Skeletal muscle tissue (tissue), 4 donors: ENCODE results near the gene MYO1C. TPM values are rescaled to one million over a fixed set of nuclear protein-coding genes. Genes with fewer than 3 reads are reported as not detected.
A peak's percentile ranks its signal among the peaks of the same experiment; 100 is the strongest.

ENCODE experiments used
- H3K27ac ChIP-seq: one replicate; pipeline ENCODE4 v1.7.0; 2013; ENCODE audit warnings: mild to moderate bottlenecking, low read depth, low read length, inconsistent platforms
- H3K27me3 ChIP-seq, 3 donors: one replicate each; pipeline ENCODE4 v1.7.0; 2013; ENCODE audit warnings: low read length in 3 of 3; ENCODE audit not compliant: control insufficient read depth in 3 of 3, insufficient read depth in 3 of 3
- H3K36me3 ChIP-seq, 3 donors: one replicate each; pipeline ENCODE4 v1.7.0; 2013; ENCODE audit warnings: low read length in 3 of 3; ENCODE audit not compliant: control insufficient read depth in 3 of 3, insufficient read depth in 3 of 3
- H3K4me1 ChIP-seq, 3 donors: one replicate each; pipeline ENCODE4 v1.7.0; 2013; ENCODE audit warnings: low read length in 3 of 3, mild to moderate bottlenecking in 3 of 3; ENCODE audit not compliant: control insufficient read depth in 3 of 3, insufficient read depth in 3 of 3
- H3K4me3 ChIP-seq, 3 donors: one replicate each; pipeline ENCODE4 v1.7.0; 2013; ENCODE audit warnings: low read length in 3 of 3
- H3K9ac ChIP-seq, 3 donors: one replicate each; pipeline ENCODE4 v1.7.0; 2013; ENCODE audit warnings: low read length in 3 of 3, mild to moderate bottlenecking in 3 of 3, moderate library complexity in 2 of 3, low read depth in 1 of 3
- H3K9me3 ChIP-seq, 3 donors: one replicate each; pipeline ENCODE4 v1.7.0; 2013; ENCODE audit warnings: low read length in 3 of 3; ENCODE audit not compliant: control insufficient read depth in 3 of 3
- total RNA-seq: library from RNA; depleted of rRNA; stranded (reverse); fragments of >200 nt; gene quantifications from one replicate; pipeline ENCODE4 v1.2.3, GENCODE V29; 2014
- donor health status: Osteomylitis.

Gene MYO1C
- total RNA-seq, 1 donor from 2014 or later: 69.4 TPM

DNA sequence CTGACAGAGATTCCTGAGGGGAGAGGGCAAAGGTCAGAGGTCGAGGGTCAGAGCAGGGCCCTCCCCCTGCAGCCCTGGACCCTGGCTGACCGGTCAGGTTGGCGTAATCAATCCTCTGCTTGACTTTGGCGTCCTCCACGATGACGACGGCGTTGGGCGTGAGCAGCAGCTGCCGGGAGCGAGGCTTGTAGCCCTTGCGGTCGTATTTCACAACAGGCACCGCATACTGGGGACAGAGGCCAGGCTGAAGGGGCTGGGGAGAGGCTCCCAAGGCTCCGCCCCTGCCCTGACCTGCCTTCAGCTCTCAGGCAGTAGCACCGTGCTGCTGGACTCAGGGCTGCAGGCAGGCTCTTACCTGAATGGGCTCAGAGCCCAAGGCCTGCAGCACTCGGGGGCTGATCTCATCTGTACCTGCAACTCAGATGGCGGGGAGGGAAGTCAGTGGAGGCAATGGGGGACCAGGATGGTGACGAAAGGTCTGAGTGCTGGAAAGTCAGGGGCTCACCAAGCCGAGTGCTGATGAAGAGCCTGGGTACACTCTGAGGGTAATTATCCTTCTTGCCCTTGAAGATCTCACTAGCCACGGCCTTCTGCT is 24.5 kb downstream of the MYO1C start:
- Histone ChIP-seq H3K9me3 (no peaks in the 10 kb centered on the region), H3K4me3 (peak overlapping the region in 1 of 3 donors; percentile 13), H3K4me1 (peaks cover 9 to 14% (median 12%) of the 10 kb centered on the region in 3 donors), H3K27ac (peak overlapping the region; percentile 57), H3K36me3 (peaks cover 31 to 42% (median 37%) of the 10 kb centered on the region in 3 donors), H3K27me3 (no peaks in the 10 kb centered on the region), H3K9ac (peak overlapping the region in 2 of 3 donors; percentile 47 to 75)

DNA sequence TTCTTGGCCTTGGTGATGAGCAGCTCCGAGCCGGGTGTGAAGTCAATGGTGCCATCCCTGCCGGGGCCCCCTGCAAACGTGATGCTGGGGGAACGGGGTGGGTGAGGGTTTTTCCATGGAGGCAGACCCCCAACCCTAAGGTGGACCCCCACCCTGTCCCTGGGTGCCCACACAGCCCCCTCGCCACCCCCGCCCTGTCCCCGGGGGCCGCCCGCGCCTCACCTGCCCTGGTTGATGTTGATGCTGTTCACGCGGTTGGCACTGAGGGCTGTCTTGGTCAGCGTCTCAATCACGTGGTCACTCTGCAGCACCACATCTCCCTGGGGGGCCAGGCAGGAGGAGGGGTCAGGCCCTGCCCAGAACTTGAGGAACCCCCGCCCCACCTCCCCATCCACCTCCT is 25.2 kb downstream of the MYO1C start:
- H3K36me3 ChIP-seq: peaks cover 27 to 41% (median 37%) of the 10 kb centered on the region in 3 donors
- no peak overlapping the region for H3K9ac ChIP-seq

DNA sequence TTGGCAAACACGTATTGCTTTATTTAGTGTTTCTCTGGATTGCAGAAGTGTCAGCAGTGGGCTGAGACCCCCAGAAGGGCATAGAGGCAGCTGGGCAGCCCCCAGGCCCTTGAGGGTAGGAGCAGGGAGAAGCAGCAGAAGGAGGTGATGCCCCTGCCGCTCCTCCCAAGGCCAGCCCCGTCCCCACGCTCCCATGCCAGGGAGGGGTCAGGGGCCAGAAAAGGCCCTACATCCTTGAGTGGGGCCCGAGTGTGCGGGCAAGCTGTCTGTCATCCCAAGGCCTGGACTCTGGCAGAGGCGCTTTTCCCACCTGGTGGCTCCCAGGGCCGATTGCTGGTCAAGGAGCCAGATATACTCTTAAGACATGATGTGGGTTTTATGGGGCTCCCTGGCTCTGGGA is 28.3 kb downstream of the MYO1C start:
- no peaks in the 10 kb centered on the region for H3K27me3 ChIP-seq
- peaks cover 18 to 20% (median 18%) of the 10 kb centered on the region in 3 donors for H3K36me3 ChIP-seq
- no peaks in the 10 kb centered on the region for H3K9me3 ChIP-seq
- no peak overlapping the region for H3K27ac ChIP-seq
- H3K9ac ChIP-seq: no peak overlapping the region
- peaks cover 22 to 41% (median 34%) of the 10 kb centered on the region in 3 donors for H3K4me1 ChIP-seq
- no peak overlapping the region for H3K4me3 ChIP-seq

More for the DNA sequence above, 25.2 kb downstream of the MYO1C start:
- Histone ChIP-seq H3K4me3 (no peak overlapping the region), H3K27me3 (no peaks in the 10 kb centered on the region), H3K27ac (no peak overlapping the region), H3K4me1 (peaks cover 11 to 21% (median 15%) of the 10 kb centered on the region in 3 donors), H3K9me3 (no peaks in the 10 kb centered on the region)

DNA sequence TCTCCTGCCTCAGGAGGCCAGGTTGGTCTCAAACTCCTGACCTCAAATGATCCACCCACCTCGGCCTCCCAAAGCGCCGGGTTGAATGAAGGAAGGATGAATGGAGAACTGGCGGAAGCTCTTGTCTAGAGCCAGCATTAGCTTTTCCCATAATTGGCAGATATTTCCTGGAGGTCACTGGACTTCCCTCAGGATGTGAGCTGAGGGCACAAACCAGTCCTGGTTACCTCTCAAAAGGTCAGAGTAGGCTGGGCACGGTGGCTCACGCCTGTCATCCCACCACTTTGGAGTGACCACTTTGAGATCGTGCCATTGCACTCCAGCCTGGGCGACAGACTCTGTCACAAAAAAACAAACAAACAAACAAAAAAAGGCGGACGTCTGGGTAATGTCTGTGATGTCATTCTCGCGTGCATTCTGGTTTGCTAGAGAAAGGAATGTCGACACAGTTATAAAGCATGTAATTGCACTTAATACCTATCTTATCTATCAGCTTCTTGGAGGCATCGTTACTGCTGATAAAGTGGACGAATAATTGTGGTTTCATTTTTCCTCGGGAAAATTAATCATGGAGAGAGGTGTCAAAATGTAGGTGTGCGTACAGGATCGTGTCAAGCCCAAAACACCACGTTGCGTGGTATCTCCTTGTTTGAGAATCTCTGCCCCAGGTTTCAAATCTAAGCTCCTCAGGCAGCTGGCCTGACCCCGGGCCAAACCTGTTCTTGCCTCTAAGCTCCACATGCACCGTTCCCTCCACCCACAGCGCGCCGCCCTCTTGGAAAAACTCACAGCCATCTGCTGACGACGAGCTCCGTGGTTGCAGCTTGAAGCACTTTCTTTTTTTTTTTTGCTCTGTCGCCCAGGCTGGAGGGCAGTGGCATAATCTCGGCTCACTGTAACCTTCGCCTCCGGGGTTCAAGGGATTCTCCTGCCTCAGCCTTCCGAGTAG is 30.0 kb downstream of the MYO1C start:
- Histone ChIP-seq H3K9ac (peak overlapping the region in 1 of 3 donors; percentile 14), H3K4me1 (peaks cover 13 to 27% (median 26%) of the 10 kb centered on the region in 3 donors), H3K4me3 (no peak overlapping the region), H3K27me3 (no peaks in the 10 kb centered on the region), H3K27ac (peak overlapping the region; percentile 30), H3K9me3 (no peaks in the 10 kb centered on the region), H3K36me3 (peaks cover 3 to 10% (median 9%) of the 10 kb centered on the region in 3 donors)

DNA sequence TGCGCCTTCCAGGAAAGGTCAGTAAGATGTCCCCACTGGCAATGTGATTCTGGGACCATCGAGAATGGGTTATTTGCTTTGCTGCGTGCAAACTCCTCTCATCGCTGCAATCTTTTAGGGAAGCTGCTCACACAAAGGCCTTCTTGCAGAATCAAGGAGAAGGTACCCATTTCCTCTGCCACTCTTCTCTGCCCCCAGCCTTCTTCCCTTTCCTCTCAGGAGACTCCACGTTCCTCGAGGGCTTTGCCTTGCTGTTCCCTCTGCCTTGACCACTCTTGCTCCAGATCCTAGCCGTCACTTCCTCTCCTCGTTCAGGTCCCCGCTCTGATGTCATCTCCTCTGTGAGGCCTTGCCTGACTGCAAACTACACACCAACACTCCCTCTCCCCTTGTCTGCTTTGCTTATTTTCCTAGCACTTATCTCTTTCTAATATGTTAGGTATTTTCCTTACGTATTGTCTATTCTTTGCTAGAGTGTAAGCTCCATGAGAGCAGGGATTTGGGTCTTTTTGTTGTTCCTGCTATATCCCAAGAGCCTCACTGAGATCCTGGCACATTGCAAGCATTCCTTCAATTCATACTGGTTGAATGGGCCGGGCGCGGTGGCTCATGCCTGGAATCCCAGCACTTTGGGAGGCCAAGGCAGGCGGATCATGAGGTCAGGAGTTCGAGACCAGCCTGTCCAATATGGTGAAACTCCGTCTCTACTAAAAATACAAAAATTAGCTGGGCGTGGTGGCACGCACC is 31.1 kb downstream of the MYO1C start:
- H3K9me3 ChIP-seq: no peaks in the 10 kb centered on the region
- no peaks in the 10 kb centered on the region for H3K27me3 ChIP-seq
- H3K27ac ChIP-seq: no peak overlapping the region
- H3K9ac ChIP-seq: no peak overlapping the region
- no peak overlapping the region for H3K4me3 ChIP-seq
- peaks cover 0 to 6% (median 5%) of the 10 kb centered on the region in 3 donors for H3K36me3 ChIP-seq
- peaks cover 17 to 34% (median 31%) of the 10 kb centered on the region in 3 donors for H3K4me1 ChIP-seq

DNA sequence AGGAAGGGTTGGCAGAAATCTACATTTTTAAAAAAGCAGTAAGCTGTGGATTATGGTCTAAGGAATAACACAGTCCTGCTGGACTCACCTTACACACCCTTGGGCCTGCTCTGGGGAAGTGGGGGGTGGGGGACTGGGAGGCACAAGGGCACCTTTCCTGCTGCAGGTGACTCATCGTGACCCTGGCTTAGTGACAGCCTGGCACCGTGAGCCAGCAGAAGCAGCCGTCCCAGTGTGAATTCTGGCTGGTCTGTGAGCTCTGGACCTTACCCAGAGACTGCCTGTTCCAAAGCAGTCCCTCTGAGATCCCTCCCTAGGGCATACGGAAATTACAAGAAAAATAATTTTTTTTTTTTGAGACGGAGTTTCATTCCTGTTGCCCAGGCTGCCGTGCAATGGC is 32.3 kb downstream of the MYO1C start:
- H3K27me3 ChIP-seq: no peaks in the 10 kb centered on the region
- peaks cover 17 to 36% (median 31%) of the 10 kb centered on the region in 3 donors for H3K4me1 ChIP-seq
- peaks cover 0 to 4% (median 0%) of the 10 kb centered on the region in 3 donors for H3K36me3 ChIP-seq
- H3K27ac ChIP-seq: peak overlapping the region; percentile 76
- H3K9me3 ChIP-seq: no peaks in the 10 kb centered on the region
- H3K9ac ChIP-seq: peak overlapping the region in 2 of 3 donors; percentile 24 to 34
- H3K4me3 ChIP-seq: no peak overlapping the region

DNA sequence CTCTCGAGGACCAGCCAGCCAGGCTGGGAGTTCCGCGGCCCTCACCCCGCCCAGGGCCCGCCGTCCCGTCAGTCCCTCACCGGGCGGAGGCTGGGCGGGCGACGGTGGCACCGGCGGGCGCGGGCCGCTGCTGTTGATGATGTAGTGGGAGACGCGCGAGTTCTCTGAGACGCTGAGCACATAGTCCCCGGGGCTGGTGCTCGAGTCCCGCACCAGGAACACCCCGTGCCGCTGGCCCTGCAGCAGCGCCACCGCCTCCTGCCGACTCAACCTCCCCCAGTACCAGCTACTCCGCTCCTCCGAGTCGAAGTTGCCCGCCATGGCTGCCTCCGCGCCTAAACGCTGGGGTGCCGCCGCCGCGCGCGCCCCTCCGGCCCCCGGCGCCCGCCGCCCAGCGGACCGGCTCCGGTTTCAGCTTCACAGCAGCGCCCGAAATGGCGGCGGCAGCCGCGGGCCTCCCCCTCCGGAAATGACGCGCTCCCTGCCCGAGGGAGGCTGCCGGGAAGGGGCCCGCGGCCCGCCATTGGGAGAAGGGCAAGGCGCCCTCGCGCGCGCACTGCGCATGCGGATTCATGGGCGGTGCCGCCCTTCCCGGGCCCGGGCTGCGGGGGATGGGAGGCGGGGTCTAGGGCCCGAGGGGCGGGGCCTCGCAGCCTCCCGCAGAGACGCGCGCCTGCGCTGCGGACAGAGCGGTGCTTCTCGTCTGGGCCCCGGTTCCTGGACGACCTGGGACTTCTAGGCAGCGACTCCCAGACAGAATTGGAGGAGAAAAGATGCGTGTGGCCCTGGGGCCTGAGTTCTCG is 36.5 kb downstream of the MYO1C start, which contains the start of gene CRK:
CRK (minus strand) TSS at position 436 of the 803 bp plus-strand sequence; CDS start at position 321, 115 bp downstream.
- Histone ChIP-seq H3K4me3 (peak within 1 kb of the TSS; percentile 88 to 90 (median 90)), H3K27ac (peak within 1 kb of the TSS; percentile 99), H3K27me3 (no peaks in the 10 kb centered on the region), H3K9me3 (no peaks in the 10 kb centered on the region), H3K36me3 (no peaks in the 10 kb centered on the region), H3K9ac (peak within 1 kb of the TSS; percentile 94 to 99 (median 98)), H3K4me1 (peaks cover 30 to 49% (median 31%) of the 10 kb centered on the region in 3 donors)

DNA sequence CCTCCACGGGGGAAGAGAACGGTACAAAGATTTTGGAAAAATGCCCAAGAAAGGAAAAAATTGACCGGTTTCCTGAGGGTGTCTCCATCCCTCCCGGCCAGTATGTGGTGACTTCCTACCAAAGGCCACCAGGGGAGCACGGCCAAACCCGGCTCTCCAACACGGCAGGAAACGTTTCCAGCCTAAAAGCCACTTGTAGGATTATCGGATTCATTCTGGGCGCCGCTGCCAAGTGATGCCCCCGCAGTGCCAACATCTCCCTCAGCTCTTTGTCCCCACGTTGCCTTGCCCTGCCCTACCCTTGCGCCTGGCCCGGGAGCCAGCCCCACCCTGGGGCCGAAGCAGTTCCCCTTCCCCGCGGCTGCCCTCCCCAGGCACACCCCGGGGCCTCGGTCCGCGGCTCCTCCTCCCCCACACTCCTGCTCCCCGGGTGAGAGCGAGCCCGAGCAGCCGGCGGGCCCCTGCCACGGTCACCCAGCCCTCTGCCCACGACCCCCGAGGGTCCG is 37.1 kb downstream of the MYO1C start:
- H3K36me3 ChIP-seq: no peaks in the 10 kb centered on the region
- H3K27ac ChIP-seq: peak overlapping the region; percentile 99
- H3K4me3 ChIP-seq: peak overlapping the region; percentile 83 to 90 (median 90)
- no peaks in the 10 kb centered on the region for H3K27me3 ChIP-seq
- no peaks in the 10 kb centered on the region for H3K9me3 ChIP-seq
- peak overlapping the region; percentile 94 to 99 (median 98) for H3K9ac ChIP-seq
- peaks cover 26 to 43% (median 28%) of the 10 kb centered on the region in 3 donors for H3K4me1 ChIP-seq

DNA sequence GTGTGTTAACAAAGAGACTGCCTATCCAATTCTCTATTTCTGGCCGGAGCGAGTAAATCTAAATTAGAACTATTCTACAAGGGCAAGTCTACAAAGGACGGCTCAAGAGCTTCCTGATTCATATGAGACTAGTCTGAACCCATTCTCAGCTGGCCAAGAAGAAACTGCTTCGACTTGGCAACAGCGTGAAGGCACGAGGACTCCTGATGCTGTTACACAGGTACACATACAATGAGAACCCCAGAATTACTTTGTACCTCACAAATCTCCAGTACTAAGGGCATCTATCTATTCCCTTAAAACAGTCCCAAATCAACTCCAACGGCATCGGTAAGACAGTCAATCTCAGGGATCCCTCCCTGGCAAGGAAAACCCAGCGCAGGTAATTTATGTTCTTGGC is 37.9 kb downstream of the MYO1C start:
- Histone ChIP-seq H3K9me3 (no peaks in the 10 kb centered on the region), H3K27ac (peak overlapping the region; percentile 99), H3K9ac (peak overlapping the region; percentile 94 to 99 (median 98)), H3K27me3 (no peaks in the 10 kb centered on the region), H3K4me1 (peaks cover 21 to 34% (median 24%) of the 10 kb centered on the region in 3 donors), H3K4me3 (peak overlapping the region; percentile 83 to 90 (median 90)), H3K36me3 (no peaks in the 10 kb centered on the region)
